ENCODE data around the gene ZBTB1. TPM values are rescaled to one million over a fixed set of nuclear protein-coding genes. Genes with fewer than 3 reads are reported as not detected.

The ZBTB1 gene
- total and polyA plus RNA-seq, 4 donors = 5.4 to 29.3 (median 10.7) TPM

- no peak overlapping the region for H3K9ac ChIP-seq (ENCODE audit: low read depth in 1 of 2, low read length in 2 of 2)
- no peak overlapping the region for H3K4me3 ChIP-seq (ENCODE audit: low read depth in 1 of 3, low read length in 3 of 3)
- DNase-seq (ENCODE audit: low spot score) = no peak
- H3K27me3 ChIP-seq (ENCODE audit: control insufficient read depth in 4 of 4, insufficient read depth in 4 of 4, low read length in 3 of 4) = no peaks in the 10 kb centered on the region
- 93% methylated on average over 3 of the region's 3 CpGs for WGBS
- no peaks in the 10 kb centered on the region for H3K9me3 ChIP-seq (ENCODE audit: control insufficient read depth in 4 of 4, low read length in 3 of 4)
- peaks cover 0 to 11% (median 3%) of the 10 kb centered on the region in 4 donors for H3K36me3 ChIP-seq (ENCODE audit: control insufficient read depth in 4 of 4, insufficient read depth in 3 of 4, low read depth in 1 of 4, low read length in 3 of 4)
- no peak overlapping the region for H3K27ac ChIP-seq (ENCODE audit: low read depth in 1 of 2, low read length in 2 of 2)
- peaks cover 0 to 2% (median 0%) of the 10 kb centered on the region in 4 donors for H3K4me1 ChIP-seq (ENCODE audit: control insufficient read depth in 4 of 4, insufficient read depth in 4 of 4, low read length in 3 of 4)
- TF ChIP-seq TAF1 (conservative IDR thresholded peaks at IDR 0.05) (no peak), GABPA (IDR thresholded peaks at IDR 0.05 in 1 of 2, conservative IDR thresholded peaks at IDR 0.05 in 1 of 2) (no peak), SP1 (IDR thresholded peaks at IDR 0.05) (no peak), JUND (IDR thresholded peaks at IDR 0.05) (no peak), NR2F2 (IDR thresholded peaks at IDR 0.05) (no peak), FOXA2 (IDR thresholded peaks at IDR 0.05) (no peak), CTCF (IDR thresholded peaks at IDR 0.05; ENCODE audit: low read depth, low read length, missing input control) (no peak), RXRA (IDR thresholded peaks at IDR 0.05) (no peak), RAD21 (IDR thresholded peaks at IDR 0.05) (no peak), HNF4G (IDR thresholded peaks at IDR 0.05) (no peak), YY1 (IDR thresholded peaks at IDR 0.05) (no peak), ATF3 (IDR thresholded peaks at IDR 0.05) (no peak), ZBTB33 (IDR thresholded peaks at IDR 0.05) (no peak), EGR1 (IDR thresholded peaks at IDR 0.05; ENCODE audit: low read depth in 2 of 2) (no peak), HNF4A (conservative IDR thresholded peaks at IDR 0.05) (no peak), MAX (IDR thresholded peaks at IDR 0.05) (no peak)
Observed at GRCh38 chr14:64493455-64493854, 11.1 kb upstream of the ZBTB1 start.

- Histone ChIP-seq H3K27ac (ENCODE audit: low read depth in 1 of 2, low read length in 2 of 2) (no peak overlapping the region), H3K4me3 (ENCODE audit: low read depth in 1 of 3, low read length in 3 of 3) (no peak overlapping the region), H3K4me1 (ENCODE audit: control insufficient read depth in 4 of 4, insufficient read depth in 4 of 4, low read length in 3 of 4) (peaks cover 0 to 3% (median 0%) of the 10 kb centered on the region in 4 donors), H3K9me3 (ENCODE audit: control insufficient read depth in 4 of 4, low read length in 3 of 4) (no peaks in the 10 kb centered on the region), H3K27me3 (ENCODE audit: control insufficient read depth in 4 of 4, insufficient read depth in 4 of 4, low read length in 3 of 4) (no peaks in the 10 kb centered on the region), H3K9ac (ENCODE audit: low read depth in 1 of 2, low read length in 2 of 2) (no peak overlapping the region), H3K36me3 (ENCODE audit: control insufficient read depth in 4 of 4, insufficient read depth in 3 of 4, low read depth in 1 of 4, low read length in 3 of 4) (peaks cover 0 to 9% (median 2%) of the 10 kb centered on the region in 4 donors)
- no peak for DNase-seq (ENCODE audit: low spot score)
- no peak for TF ChIP-seq GABPA (IDR thresholded peaks at IDR 0.05 in 1 of 2, conservative IDR thresholded peaks at IDR 0.05 in 1 of 2)
- TF ChIP-seq JUND (IDR thresholded peaks at IDR 0.05) = no peak
- TF ChIP-seq RAD21 (IDR thresholded peaks at IDR 0.05) = no peak
- TF ChIP-seq FOXA1 (IDR thresholded peaks at IDR 0.05) = no peak
- TF ChIP-seq HNF4G (IDR thresholded peaks at IDR 0.05) = no peak
- no peak for TF ChIP-seq NR2F2 (IDR thresholded peaks at IDR 0.05)
- TF ChIP-seq MAX (IDR thresholded peaks at IDR 0.05) = no peak
- TF ChIP-seq RXRA (IDR thresholded peaks at IDR 0.05) = no peak
- no peak for TF ChIP-seq REST (IDR thresholded peaks at IDR 0.05)
- no peak for TF ChIP-seq ZBTB33 (IDR thresholded peaks at IDR 0.05)
- TF ChIP-seq TAF1 (conservative IDR thresholded peaks at IDR 0.05) = no peak
- no peak for TF ChIP-seq EGR1 (IDR thresholded peaks at IDR 0.05; ENCODE audit: low read depth in 2 of 2)
- no peak for TF ChIP-seq CTCF (IDR thresholded peaks at IDR 0.05; ENCODE audit: low read depth, low read length, missing input control)
- no peak for TF ChIP-seq ATF3 (IDR thresholded peaks at IDR 0.05)
- TF ChIP-seq FOXA2 (IDR thresholded peaks at IDR 0.05) = no peak
- TF ChIP-seq YY1 (IDR thresholded peaks at IDR 0.05) = no peak
- TF ChIP-seq HNF4A (conservative IDR thresholded peaks at IDR 0.05) = no peak
Observed at GRCh38 chr14:64495252-64495651, 9.3 kb upstream of the ZBTB1 start.

Measured in liver (tissue), 9 donors.